Activated B cell treated with CpG ODN at 0.5 μM for 24 hours (primary cell): ENCODE measurements around the gene SYNE2. TPM values are rescaled to one million over a fixed set of nuclear protein-coding genes. Genes with fewer than 3 reads are reported as not detected.

Source experiments
- ATAC-seq: fragments of 200-7000 bp; cut with Tn5 transposase; one replicate; pipeline ENCODE4 v1.10.0; 2021; ENCODE audit warnings: low read depth, mild to moderate bottlenecking, moderate library complexity
- CTCF ChIA-PET: fragments of 350-600 bp; sonication (Branson Sonifier 250); formaldehyde crosslinking; loops from one replicate; lab custom pipeline; 2021; ENCODE audit warnings: antibody characterized with exemption; lab: Charles Lee
- POLR2A ChIA-PET: fragments of 350-600 bp; sonication (Branson Sonifier 250); formaldehyde crosslinking; loops from one replicate; lab custom pipeline; 2021; ENCODE audit warnings: antibody characterized with exemption; lab: Charles Lee
- DNase-seq: peaks from one replicate; pipeline ENCODE4 v3.0.0; 2022
- H3K27ac Mint-ChIP-seq: one replicate; pipeline ENCODE4 v1.8.0; 2020; ENCODE audit warnings: mixed read lengths
- H3K27me3 Mint-ChIP-seq: one replicate; pipeline ENCODE4 v1.8.0; 2021; ENCODE audit warnings: mixed read lengths
- H3K36me3 Mint-ChIP-seq: one replicate; pipeline ENCODE4 v1.8.0; 2021; ENCODE audit warnings: low read depth, mixed read lengths
- H3K4me1 Mint-ChIP-seq: one replicate; pipeline ENCODE4 v1.8.0; 2021; ENCODE audit warnings: mixed read lengths
- H3K4me3 Mint-ChIP-seq: one replicate; pipeline ENCODE4 v1.8.0; 2020; ENCODE audit warnings: mild to moderate bottlenecking, mixed read lengths
- H3K9me3 Mint-ChIP-seq: one replicate; pipeline ENCODE4 v1.8.0; 2020; ENCODE audit warnings: mixed read lengths
- intact Hi-C: fragments of 100-400 bp; cut with micrococcal nuclease; formaldehyde crosslinking; loops from one replicate; pipeline ENCODE4 v1.15.1; 2024
- total RNA-seq: library from RNA; stranded (reverse); gene quantifications from 2 replicates; pipeline ENCODE4 v1.2.3, GENCODE V29; 2022
- TF ChIP-seq, protein P1 (sequence below): fragments of 200-600 bp; IDR thresholded peaks from one replicate; pipeline ENCODE4 v1.8.0; 2022; ENCODE audit warnings: antibody characterized with exemption, mild to moderate bottlenecking

Gene SYNE2
- total RNA-seq, 1 donor from 2014 or later: 40.1 TPM

DNA sequence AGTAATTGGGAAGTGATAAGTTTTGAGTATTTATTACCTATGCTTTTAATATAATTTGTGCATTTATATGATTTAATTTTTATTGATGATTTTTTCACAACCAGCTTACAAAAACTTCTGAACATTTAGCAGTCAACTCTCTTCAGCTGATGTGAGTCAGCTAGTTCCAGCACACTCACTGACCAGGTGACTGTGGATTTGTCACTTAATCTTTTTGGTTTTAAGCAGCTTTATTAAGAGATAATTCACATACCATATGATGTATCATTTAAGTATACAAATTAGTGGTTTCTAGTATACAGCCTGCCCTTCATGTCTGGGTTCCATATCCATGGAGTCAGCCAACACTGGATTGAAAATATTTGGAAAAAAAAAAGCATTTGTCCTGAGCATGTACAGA, 103.5 kb downstream of the SYNE2 start:
- Mint-ChIP-seq H3K4me1 (no peaks in the 10 kb centered on the region), H3K27me3 (no peaks in the 10 kb centered on the region), H3K27ac (no peak overlapping the region), H3K9me3 (no peaks in the 10 kb centered on the region), H3K4me3 (no peak overlapping the region), H3K36me3 (peaks cover 9% of the 10 kb centered on the region)
- ATAC-seq (no peak), DNase-seq (no peak)
- ChIA-PET CTCF (no interaction called here), POLR2A (no interaction called here)
- intact Hi-C loops: no loop called here
- TF ChIP-seq, protein P1, sequence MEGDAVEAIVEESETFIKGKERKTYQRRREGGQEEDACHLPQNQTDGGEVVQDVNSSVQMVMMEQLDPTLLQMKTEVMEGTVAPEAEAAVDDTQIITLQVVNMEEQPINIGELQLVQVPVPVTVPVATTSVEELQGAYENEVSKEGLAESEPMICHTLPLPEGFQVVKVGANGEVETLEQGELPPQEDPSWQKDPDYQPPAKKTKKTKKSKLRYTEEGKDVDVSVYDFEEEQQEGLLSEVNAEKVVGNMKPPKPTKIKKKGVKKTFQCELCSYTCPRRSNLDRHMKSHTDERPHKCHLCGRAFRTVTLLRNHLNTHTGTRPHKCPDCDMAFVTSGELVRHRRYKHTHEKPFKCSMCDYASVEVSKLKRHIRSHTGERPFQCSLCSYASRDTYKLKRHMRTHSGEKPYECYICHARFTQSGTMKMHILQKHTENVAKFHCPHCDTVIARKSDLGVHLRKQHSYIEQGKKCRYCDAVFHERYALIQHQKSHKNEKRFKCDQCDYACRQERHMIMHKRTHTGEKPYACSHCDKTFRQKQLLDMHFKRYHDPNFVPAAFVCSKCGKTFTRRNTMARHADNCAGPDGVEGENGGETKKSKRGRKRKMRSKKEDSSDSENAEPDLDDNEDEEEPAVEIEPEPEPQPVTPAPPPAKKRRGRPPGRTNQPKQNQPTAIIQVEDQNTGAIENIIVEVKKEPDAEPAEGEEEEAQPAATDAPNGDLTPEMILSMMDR: no peak

DNA sequence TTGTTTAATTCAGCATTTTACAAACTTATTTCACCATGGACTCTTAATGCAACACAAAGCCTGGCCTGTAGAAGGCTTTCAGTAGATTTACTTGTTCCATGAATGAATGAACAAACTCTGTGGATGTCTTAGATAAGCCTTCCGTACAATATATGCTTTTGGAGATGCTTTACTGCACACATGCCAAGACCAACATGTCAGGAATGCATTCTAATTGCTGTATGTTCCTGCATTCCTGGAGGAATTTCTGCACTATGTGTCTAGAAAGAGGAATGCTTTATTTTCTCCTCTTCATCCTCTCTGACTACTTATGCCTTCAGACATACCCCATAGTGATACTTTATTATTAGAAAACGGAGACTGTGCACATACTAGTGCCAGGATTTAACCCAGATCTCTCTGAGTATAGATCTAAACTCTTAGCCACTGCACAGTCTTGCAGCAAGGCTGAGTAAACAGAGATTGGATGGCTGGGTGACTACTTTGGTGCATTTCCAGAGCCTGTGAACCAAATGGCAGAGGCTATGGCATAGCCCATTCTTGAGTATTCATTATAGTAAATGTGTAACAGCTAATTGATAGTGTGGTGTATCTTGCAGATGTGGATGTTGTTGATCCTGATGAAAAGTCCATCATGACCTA, 108.2 kb downstream of the SYNE2 start:
- POLR2A ChIA-PET: no interaction called here
- Mint-ChIP-seq H3K4me1 (no peaks in the 10 kb centered on the region), H3K4me3 (no peak overlapping the region), H3K27ac (no peak overlapping the region), H3K27me3 (no peaks in the 10 kb centered on the region), H3K9me3 (no peaks in the 10 kb centered on the region), H3K36me3 (peaks cover under 1% of the 10 kb centered on the region)
- CTCF ChIA-PET: no interaction called here
- TF ChIP-seq, protein P1: no peak
- no peak for DNase-seq
- no peak for ATAC-seq
- intact Hi-C loops: no loop called here

DNA sequence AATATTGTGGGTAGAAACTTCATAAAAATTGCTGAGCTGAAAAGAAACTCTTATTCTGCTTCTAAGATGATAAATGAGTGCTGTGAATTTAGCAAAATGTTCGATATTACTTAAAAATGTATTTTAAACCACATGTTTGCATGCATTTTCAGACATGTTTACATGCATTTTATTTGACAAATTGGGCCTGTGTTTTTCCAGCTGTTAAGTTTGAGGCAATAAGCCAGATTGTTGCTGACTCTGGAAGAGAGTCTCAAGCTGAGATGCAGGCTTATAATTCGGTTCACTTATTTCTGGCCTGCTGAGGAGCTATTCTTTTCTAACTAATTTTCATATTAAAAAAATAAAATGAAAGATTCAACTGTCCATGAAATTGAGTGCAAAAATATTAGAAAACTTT, 110.1 kb downstream of the SYNE2 start:
- H3K27me3 Mint-ChIP-seq: no peaks in the 10 kb centered on the region
- ChIA-PET POLR2A (interaction anchor here (0.6 kb wide), 1 partner anchor 96 kb away, joined by 4 read pairs; no protein-coding TSS in a partner anchor), CTCF (no interaction called here)
- H3K4me3 Mint-ChIP-seq: no peak overlapping the region
- ATAC-seq: no peak
- TF ChIP-seq, protein P1: no peak
- H3K27ac Mint-ChIP-seq: no peak overlapping the region
- no peaks in the 10 kb centered on the region for H3K4me1 Mint-ChIP-seq
- H3K36me3 Mint-ChIP-seq: peaks cover 2% of the 10 kb centered on the region
- no peaks in the 10 kb centered on the region for H3K9me3 Mint-ChIP-seq
- intact Hi-C loops: no loop called here
- DNase-seq: no peak

DNA sequence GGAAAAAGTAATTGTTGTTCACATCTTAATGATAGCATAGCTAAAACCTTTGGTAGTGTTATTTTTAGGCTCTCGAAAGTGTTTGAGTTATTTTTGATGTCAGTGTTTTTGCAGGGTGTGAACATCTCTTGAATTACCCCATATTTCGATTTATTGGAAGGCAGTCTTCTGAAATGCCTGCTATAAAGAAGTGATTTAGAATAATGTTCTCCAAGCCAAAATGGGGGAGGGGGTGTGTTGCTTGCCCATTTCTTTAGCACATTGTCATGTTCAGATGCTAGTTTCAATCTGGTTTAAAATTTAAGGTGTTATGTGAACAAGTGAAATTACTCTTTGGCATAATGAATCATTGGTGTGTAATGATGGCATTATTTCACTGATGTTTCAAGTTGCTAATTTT, 110.6 kb downstream of the SYNE2 start:
- DNase-seq: no peak
- no peaks in the 10 kb centered on the region for H3K4me1 Mint-ChIP-seq
- H3K27me3 Mint-ChIP-seq: no peaks in the 10 kb centered on the region
- H3K27ac Mint-ChIP-seq: no peak overlapping the region
- ChIA-PET CTCF (no interaction called here), POLR2A (interaction anchor here (0.6 kb wide), 1 partner anchor 96 kb away, joined by 4 read pairs; no protein-coding TSS in a partner anchor)
- H3K4me3 Mint-ChIP-seq: no peak overlapping the region
- TF ChIP-seq, protein P1: no peak
- no peak for ATAC-seq
- peaks cover 2% of the 10 kb centered on the region for H3K36me3 Mint-ChIP-seq
- no peaks in the 10 kb centered on the region for H3K9me3 Mint-ChIP-seq
- intact Hi-C loops: no loop called here

DNA sequence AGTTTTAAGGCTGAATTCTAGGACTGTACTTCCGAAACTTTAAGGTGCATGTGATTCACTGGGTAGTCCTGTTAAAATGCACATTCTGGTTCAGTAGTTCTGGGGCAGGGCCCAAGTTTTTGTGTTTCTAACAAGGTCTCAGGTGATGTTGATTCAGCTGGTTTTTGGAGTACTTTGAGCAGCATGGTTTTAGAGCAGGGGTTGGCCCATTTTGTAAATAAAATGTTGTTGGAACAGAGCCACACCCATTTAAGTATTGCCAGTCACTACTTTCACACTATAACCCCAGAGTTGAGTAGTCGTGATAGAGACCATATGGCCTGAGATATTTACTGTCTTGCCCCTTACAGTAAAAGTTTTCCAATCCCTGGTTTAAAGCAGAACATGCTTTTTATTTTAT, 111.3 kb downstream of the SYNE2 start:
- no peaks in the 10 kb centered on the region for H3K9me3 Mint-ChIP-seq
- no peak for DNase-seq
- H3K4me1 Mint-ChIP-seq: no peaks in the 10 kb centered on the region
- ChIA-PET CTCF (no interaction called here), POLR2A (no interaction called here)
- TF ChIP-seq, protein P1: no peak
- H3K36me3 Mint-ChIP-seq: peaks cover 2% of the 10 kb centered on the region
- H3K4me3 Mint-ChIP-seq: no peak overlapping the region
- no peaks in the 10 kb centered on the region for H3K27me3 Mint-ChIP-seq
- no peak overlapping the region for H3K27ac Mint-ChIP-seq
- intact Hi-C loops: no loop called here
- no peak for ATAC-seq
